Loucy (cell line): ENCODE results near the gene OR4F15.

ENCODE experiments used
- H2AFZ ChIP-seq: fragments of 200-600 bp; sonication (generic); 2 replicates; pipeline ENCODE4 v1.6.0; 2016; ENCODE audit warnings: antibody characterized with exemption, mild to moderate bottlenecking, low read length, moderate library complexity
- H3F3A ChIP-seq: fragments of 200-600 bp; 2 replicates; pipeline ENCODE4 v1.6.0; 2016; ENCODE audit warnings: antibody characterized with exemption, low read depth, mild to moderate bottlenecking
- H3K27me3 ChIP-seq: fragments of 200-600 bp; sonication (generic); 2 replicates; pipeline ENCODE4 v1.6.1; 2014; ENCODE audit warnings: low read length, mild to moderate bottlenecking; ENCODE audit not compliant: insufficient read depth, poor library complexity, severe bottlenecking
- H3K36me3 ChIP-seq: fragments of 200-600 bp; sonication (generic); 2 replicates; pipeline ENCODE4 v1.6.1; 2016; ENCODE audit warnings: low read length; ENCODE audit not compliant: insufficient read depth
- H3K4me1 ChIP-seq: fragments of 200-600 bp; sonication (generic); 2 replicates; pipeline ENCODE4 v1.5.1; 2014; ENCODE audit warnings: low read length, mild to moderate bottlenecking; ENCODE audit not compliant: insufficient read depth, poor library complexity, severe bottlenecking
- H3K4me2 ChIP-seq: fragments of 200-600 bp; sonication (generic); 2 replicates; pipeline ENCODE4 v1.6.0; 2014; ENCODE audit warnings: antibody characterized with exemption, low read length, low read depth, mild to moderate bottlenecking; ENCODE audit not compliant: poor library complexity, severe bottlenecking
- H3K4me3 ChIP-seq: fragments of 200-600 bp; sonication (generic); 2 replicates; pipeline ENCODE4 v1.5.1; 2014; ENCODE audit warnings: low read length, mild to moderate bottlenecking, mixed read lengths; ENCODE audit not compliant: poor library complexity, severe bottlenecking
- H3K79me2 ChIP-seq: fragments of 200-600 bp; sonication (generic); 2 replicates; pipeline ENCODE4 v1.6.1; 2014; ENCODE audit warnings: low read length; ENCODE audit not compliant: insufficient read depth
- H3K9ac ChIP-seq: fragments of 200-600 bp; sonication (generic); 2 replicates; pipeline ENCODE4 v1.6.0; 2014; ENCODE audit warnings: mild to moderate bottlenecking, low read depth, low read length, moderate library complexity; ENCODE audit not compliant: poor library complexity, severe bottlenecking
- H3K9me2 ChIP-seq: fragments of 200-600 bp; sonication (generic); replicated peaks from 2 replicates; pipeline ENCODE4 v1.6.1; 2016; ENCODE audit warnings: low read depth, low read length, mixed read lengths
- H3K9me3 ChIP-seq: fragments of 200-600 bp; sonication (generic); 2 replicates; pipeline ENCODE4 v1.6.1; 2014; ENCODE audit warnings: mild to moderate bottlenecking, antibody characterized with exemption, low read length, low read depth; ENCODE audit not compliant: insufficient read depth
- H4K20me1 ChIP-seq: fragments of 200-600 bp; sonication (generic); 2 replicates; pipeline ENCODE4 v1.6.0; 2014; ENCODE audit warnings: antibody characterized with exemption, low read length, mild to moderate bottlenecking; ENCODE audit not compliant: insufficient read depth, poor library complexity, severe bottlenecking
- EZH2phosphoT487 ChIP-seq: fragments of 200-600 bp; IDR thresholded peaks from 2 replicates; pipeline ENCODE4 v1.6.1; 2018; ENCODE audit warnings: antibody characterized with exemption, mild to moderate bottlenecking, moderate library complexity, borderline replicate concordance
- TF ChIP-seq, protein P1 (sequence below): fragments of 200-600 bp; sonication (generic); conservative IDR thresholded peaks from 2 replicates; pipeline ENCODE4 v1.5.1; 2014; ENCODE audit warnings: mild to moderate bottlenecking, antibody characterized with exemption, low read length

OR4F15 gene

DNA sequence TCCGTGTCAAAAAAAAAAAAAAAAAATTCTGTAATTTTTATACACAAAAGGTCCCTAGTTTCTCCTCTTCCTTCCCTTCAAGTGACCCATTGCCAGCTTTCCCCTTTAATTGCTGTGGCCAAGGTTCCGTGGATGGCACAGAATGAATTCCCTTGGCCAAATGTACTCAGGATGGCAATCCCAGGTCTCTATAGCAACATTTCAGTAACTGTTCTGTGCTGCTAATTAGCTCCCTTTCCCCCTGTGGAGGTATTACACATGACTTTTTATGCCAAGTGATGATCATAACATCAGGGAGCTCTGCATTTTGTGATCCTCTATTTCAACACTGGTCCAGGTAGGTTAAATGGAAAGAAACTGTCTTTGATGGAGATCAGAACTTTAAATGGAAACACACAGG lies 8.8 kb upstream of the OR4F15 start, which contains the start of gene OR4F6:
TSS of gene OR4F6 (plus strand) at position 301 of the 400 bp plus-strand sequence. CDS start 2,211 bp downstream, outside the sequence.
- TF ChIP-seq EZH2phosphoT487 = no peak
- TF ChIP-seq, protein P1, sequence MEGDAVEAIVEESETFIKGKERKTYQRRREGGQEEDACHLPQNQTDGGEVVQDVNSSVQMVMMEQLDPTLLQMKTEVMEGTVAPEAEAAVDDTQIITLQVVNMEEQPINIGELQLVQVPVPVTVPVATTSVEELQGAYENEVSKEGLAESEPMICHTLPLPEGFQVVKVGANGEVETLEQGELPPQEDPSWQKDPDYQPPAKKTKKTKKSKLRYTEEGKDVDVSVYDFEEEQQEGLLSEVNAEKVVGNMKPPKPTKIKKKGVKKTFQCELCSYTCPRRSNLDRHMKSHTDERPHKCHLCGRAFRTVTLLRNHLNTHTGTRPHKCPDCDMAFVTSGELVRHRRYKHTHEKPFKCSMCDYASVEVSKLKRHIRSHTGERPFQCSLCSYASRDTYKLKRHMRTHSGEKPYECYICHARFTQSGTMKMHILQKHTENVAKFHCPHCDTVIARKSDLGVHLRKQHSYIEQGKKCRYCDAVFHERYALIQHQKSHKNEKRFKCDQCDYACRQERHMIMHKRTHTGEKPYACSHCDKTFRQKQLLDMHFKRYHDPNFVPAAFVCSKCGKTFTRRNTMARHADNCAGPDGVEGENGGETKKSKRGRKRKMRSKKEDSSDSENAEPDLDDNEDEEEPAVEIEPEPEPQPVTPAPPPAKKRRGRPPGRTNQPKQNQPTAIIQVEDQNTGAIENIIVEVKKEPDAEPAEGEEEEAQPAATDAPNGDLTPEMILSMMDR = no peak
- no peak within 1 kb of the TSS for H3K9ac ChIP-seq
- no peaks in the 10 kb centered on the region for H4K20me1 ChIP-seq
- H3K4me3 ChIP-seq = no peak within 1 kb of the TSS
- H3K4me2 ChIP-seq = no peak within 1 kb of the TSS
- no peaks in the 10 kb centered on the region for H3K4me1 ChIP-seq
- H2AFZ ChIP-seq = no peak within 1 kb of the TSS
- H3K9me2 ChIP-seq = no peaks in the 10 kb centered on the region
- H3K79me2 ChIP-seq = no peaks in the 10 kb centered on the region
- no peaks in the 10 kb centered on the region for H3F3A ChIP-seq
- no peaks in the 10 kb centered on the region; the same call in 1 of the 2 replicates for H3K9me3 ChIP-seq
- no peaks in the 10 kb centered on the region for H3K27me3 ChIP-seq
- H3K36me3 ChIP-seq = no peaks in the 10 kb centered on the region

DNA sequence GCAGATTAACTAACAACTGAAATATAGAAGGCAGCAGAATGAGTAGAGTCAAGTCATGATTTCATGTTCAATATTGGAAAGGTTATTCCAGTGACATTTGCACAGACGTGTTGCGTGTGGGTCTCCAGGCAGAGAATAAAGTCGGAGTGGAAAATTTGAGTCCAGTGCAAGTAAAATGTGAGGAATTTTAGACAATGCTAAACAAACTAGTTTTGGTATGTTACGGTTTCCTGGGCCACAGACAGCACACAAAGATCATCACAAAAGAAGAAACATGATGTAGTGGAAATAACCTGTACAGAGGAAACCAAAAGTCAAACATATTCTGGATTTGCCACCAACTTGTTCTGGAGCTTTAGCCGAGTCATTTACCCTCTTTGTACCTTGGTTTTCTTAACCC lies 8.3 kb upstream of the OR4F15 start:
- no peaks in the 10 kb centered on the region for H3K9me2 ChIP-seq
- TF ChIP-seq, protein P1 = no peak
- no peaks in the 10 kb centered on the region for H3F3A ChIP-seq
- H3K36me3 ChIP-seq = no peaks in the 10 kb centered on the region
- no peaks in the 10 kb centered on the region for H3K4me1 ChIP-seq
- no peak overlapping the region for H3K9ac ChIP-seq
- no peak overlapping the region for H2AFZ ChIP-seq
- no peaks in the 10 kb centered on the region; the same call in 1 of the 2 replicates for H3K9me3 ChIP-seq
- H3K4me3 ChIP-seq = no peak overlapping the region
- no peak overlapping the region for H3K4me2 ChIP-seq
- H3K27me3 ChIP-seq = no peaks in the 10 kb centered on the region
- H4K20me1 ChIP-seq = no peaks in the 10 kb centered on the region
- no peaks in the 10 kb centered on the region for H3K79me2 ChIP-seq

DNA sequence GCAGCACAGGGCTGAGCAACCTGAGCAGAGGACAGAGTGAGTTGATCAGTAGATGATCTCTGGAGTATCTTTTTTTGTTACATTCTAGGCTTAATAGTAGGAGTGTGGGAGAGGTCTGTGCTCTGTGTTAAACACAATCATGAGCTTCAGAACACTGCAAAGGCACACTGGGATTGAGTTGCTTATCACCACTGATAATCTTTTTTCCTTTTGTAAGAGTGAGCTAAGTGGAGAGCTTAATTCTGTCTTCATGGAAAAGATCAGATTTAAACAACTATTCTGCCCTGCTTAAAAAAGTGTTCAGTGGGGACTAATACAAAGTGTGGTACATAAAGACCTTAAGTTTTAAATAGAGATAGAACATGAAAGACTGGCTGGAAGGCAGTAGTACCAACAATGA lies 7.6 kb upstream of the OR4F15 start:
- H3K9ac ChIP-seq = no peak overlapping the region
- no peak overlapping the region for H2AFZ ChIP-seq
- H3K27me3 ChIP-seq = no peaks in the 10 kb centered on the region
- H3K4me2 ChIP-seq = no peak overlapping the region
- no peaks in the 10 kb centered on the region for H3K4me1 ChIP-seq
- no peaks in the 10 kb centered on the region for H3F3A ChIP-seq
- H3K9me3 ChIP-seq = no peaks in the 10 kb centered on the region; the same call in 1 of the 2 replicates
- H3K36me3 ChIP-seq = no peaks in the 10 kb centered on the region
- H3K79me2 ChIP-seq = no peaks in the 10 kb centered on the region
- no peaks in the 10 kb centered on the region for H3K9me2 ChIP-seq
- H3K4me3 ChIP-seq = no peak overlapping the region
- TF ChIP-seq, protein P1 = no peak
- no peak for TF ChIP-seq EZH2phosphoT487
- H4K20me1 ChIP-seq = no peaks in the 10 kb centered on the region
